Testis (tissue), 3 donors: ENCODE results near the gene LAIR1. TPM values are rescaled to one million over a fixed set of nuclear protein-coding genes. Genes with fewer than 3 reads are reported as not detected.
A peak's percentile ranks its signal among the peaks of the same experiment; 100 is the strongest.
"Not testable (repeated sequence)": the region's sequence is repeated elsewhere in the genome, so short reads cannot be mapped to it uniquely, and the experiment has no call there.

Experiments used
- DNase-seq: peaks from one replicate; pipeline ENCODE4 v3.0.0-alpha.2; 2019
- H3K27ac ChIP-seq, 2 donors: fragments of 200-600 bp; sonication (generic); one replicate each; pipeline ENCODE4 v1.5.1; 2019
- H3K27me3 ChIP-seq: fragments of 200-600 bp; sonication (generic); one replicate; pipeline ENCODE4 v1.5.1; 2019
- H3K36me3 ChIP-seq: fragments of 200-600 bp; sonication (generic); one replicate; pipeline ENCODE4 v1.5.1; 2017; ENCODE audit warnings: low read depth; ENCODE audit errors: missing control alignments
- H3K4me1 ChIP-seq: fragments of 200-600 bp; sonication (generic); one replicate; pipeline ENCODE4 v1.5.1; 2019
- H3K4me3 ChIP-seq, 2 donors: fragments of 200-600 bp; sonication (generic); one replicate each; pipeline ENCODE4 v1.5.1; 2017 to 2019
- H3K9me3 ChIP-seq: fragments of 200-600 bp; sonication (generic); one replicate; pipeline ENCODE4 v1.5.1; 2017
- CTCF ChIP-seq, 3 experiments: fragments of 450-650 bp in 2 of 3; fragments of 200-600 bp in 1 of 3; sonication (generic) in 1 of 3; IDR thresholded peaks; one replicate each; pipeline ENCODE4 v1.5.1; 2016 to 2019; ENCODE audit warnings: antibody characterized with exemption in 3 of 3, mild to moderate bottlenecking in 2 of 3, moderate library complexity in 1 of 3
- POLR2A ChIP-seq: fragments of 450-650 bp; IDR thresholded peaks from one replicate; pipeline ENCODE4 v1.6.1; 2017; ENCODE audit warnings: antibody characterized with exemption, mild to moderate bottlenecking, moderate library complexity
- WGBS, 2 donors: methylation state at CpG; one replicate each; pipeline ENCODE4 v1.1.5; 2018; 5-methylcytosine and 5-hydroxymethylcytosine counted together
- intact Hi-C: fragments of 100-400 bp; cut with DNase I; formaldehyde crosslinking; loops from one replicate; pipeline ENCODE4 v1.15.1; 2023; ENCODE audit warnings: low total_unique reads
- polyA plus RNA-seq: library from polyadenylated mRNA; stranded (reverse); fragments of 350-450 nt; fragmentation: Illumina TruSeq; extraction: RNeasy Lipid Tissue Mini Kit (QIAGEN cat#74804); gene quantifications from one replicate; pipeline ENCODE4 v1.2.3, GENCODE V29; 2014; ENCODE audit warnings: low read depth, low replicate concordance; ENCODE audit not compliant: insufficient read depth
- total RNA-seq, 2 donors: library from RNA; depleted of rRNA; stranded (reverse); fragments of >200 nt; gene quantifications; one replicate each; pipeline ENCODE4 v1.2.3, GENCODE V29; 2016

LAIR1 gene
- total and polyA plus RNA-seq, 3 donors from 2014 or later = 6.4 to 13.4 (median 7.1) TPM

DNA sequence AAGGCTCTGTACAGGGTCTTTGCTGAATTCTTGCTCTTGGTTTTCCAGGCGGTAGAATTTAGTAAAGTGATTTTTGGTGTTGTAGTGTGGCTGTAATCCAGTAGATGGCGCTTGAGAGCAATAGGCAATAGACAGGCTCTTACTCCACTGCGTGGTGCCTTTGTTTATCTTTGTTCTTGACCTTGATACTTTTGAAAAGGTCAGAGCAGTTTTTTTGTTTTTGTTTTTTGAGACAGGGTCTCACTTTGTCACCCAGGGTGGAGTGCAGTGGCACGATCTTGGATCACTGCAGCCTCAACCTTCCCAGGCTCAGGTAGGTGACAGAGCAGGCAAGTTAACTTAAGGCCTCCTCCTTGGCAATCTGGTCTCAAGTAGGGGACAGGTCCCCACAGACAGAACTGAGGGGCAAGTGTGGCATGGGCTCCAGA, 39.5 kb downstream of the LAIR1 start:
- H3K36me3 ChIP-seq = no peaks in the 10 kb centered on the region
- no peak overlapping the region for H3K4me3 ChIP-seq
- DNase-seq = peak; percentile 61
- no peaks in the 10 kb centered on the region for H3K4me1 ChIP-seq
- 6 to 7% methylated on average over 4 of the region's 4 CpGs for WGBS, 2 donors
- H3K27me3 ChIP-seq = no peaks in the 10 kb centered on the region
- intact Hi-C loops = no loop called here
- no peaks in the 10 kb centered on the region for H3K9me3 ChIP-seq
- TF ChIP-seq POLR2A = no peak
- TF ChIP-seq CTCF (IDR thresholded peaks at IDR 0.05) = peak; percentile 68 to 86 (median 68)
- H3K27ac ChIP-seq = no peak overlapping the region

- H3K27me3 ChIP-seq = no peaks in the 10 kb centered on the region
- H3K36me3 ChIP-seq = no peaks in the 10 kb centered on the region
- no peaks in the 10 kb centered on the region for H3K9me3 ChIP-seq
- TF ChIP-seq CTCF (IDR thresholded peaks at IDR 0.05) (no peak), POLR2A (no peak)
- DNase-seq = no peak
- H3K4me3 ChIP-seq = no peak overlapping the region
- 34 to 39% methylated on average over 3 of the region's 3 CpGs for WGBS, 2 donors
- no peak overlapping the region for H3K27ac ChIP-seq
- H3K4me1 ChIP-seq = no peaks in the 10 kb centered on the region
- intact Hi-C loops = no loop called here
Measured at GRCh38 chr19:54324071-54324470, 40.7 kb downstream of the LAIR1 start.

- intact Hi-C loops = not testable (repeated sequence)
- TF ChIP-seq CTCF (IDR thresholded peaks at IDR 0.05) = peak in 1 of 3 experiments; percentile 28
- WGBS, 2 donors = 13% methylated on average over 4 of the region's 13 CpGs; no CpG with 5 or more reads in 1 of the 2 donors
Measured at GRCh38 chr19:54322934-54323333, 41.8 kb downstream of the LAIR1 start.

GRCh38 chr19:54322295-54322694, 42.4 kb downstream of the LAIR1 start:
- H3K36me3 ChIP-seq, DNase-seq, H3K27me3 ChIP-seq, intact Hi-C loops, H3K9me3 ChIP-seq, H3K27ac ChIP-seq, H3K4me3 ChIP-seq, H3K4me1 ChIP-seq: not testable (repeated sequence)
- 91 to 93% methylated on average over 10 to 13 of the region's 13 CpGs for WGBS, 2 donors

More at GRCh38 chr19:54322934-54323333, 41.8 kb downstream of the LAIR1 start:
- DNase-seq, H3K27ac ChIP-seq, H3K36me3 ChIP-seq, H3K27me3 ChIP-seq, H3K4me3 ChIP-seq, H3K9me3 ChIP-seq, H3K4me1 ChIP-seq: not testable (repeated sequence)

DNA sequence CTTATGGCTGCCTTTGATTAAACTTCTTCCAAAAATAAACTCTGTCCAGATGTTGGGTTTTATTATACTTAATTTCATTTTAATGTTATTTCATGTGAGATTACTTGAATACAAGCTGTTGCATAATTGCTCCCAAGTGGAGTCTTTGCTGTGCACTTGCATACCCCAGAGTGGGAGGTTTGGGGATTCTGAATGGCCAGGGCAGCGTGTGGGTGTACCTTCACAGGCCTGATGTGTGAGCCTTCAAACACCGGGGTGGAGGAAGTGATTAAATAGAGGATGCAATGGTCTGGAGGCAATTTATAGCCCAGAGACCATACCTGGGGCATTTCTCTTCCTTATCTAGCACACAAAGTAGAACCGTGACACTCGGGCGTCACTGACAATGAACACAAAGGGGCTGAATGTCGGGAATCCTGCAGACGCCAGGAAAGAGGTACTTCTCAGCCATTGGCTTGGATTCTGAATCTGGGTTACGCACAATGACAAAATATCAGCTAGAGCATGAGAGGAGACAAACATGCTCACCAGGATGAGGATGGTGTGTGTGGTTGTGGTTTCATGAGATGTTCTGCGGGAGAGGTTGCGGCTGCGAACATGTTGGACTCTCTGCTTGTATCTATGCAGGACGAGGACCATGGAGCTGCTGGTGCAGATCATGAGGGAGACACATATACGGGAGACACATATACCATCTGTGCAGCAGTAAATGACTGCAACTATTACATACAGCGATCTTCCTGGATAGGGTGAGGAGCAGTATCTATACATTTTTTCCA, 44.6 kb downstream of the LAIR1 start:
- Histone ChIP-seq H3K4me1 (no peaks in the 10 kb centered on the region), H3K9me3 (no peaks in the 10 kb centered on the region), H3K27me3 (no peaks in the 10 kb centered on the region), H3K36me3 (no peaks in the 10 kb centered on the region), H3K27ac (no peak overlapping the region), H3K4me3 (no peak overlapping the region)
- intact Hi-C loops = no loop called here
- no peak for DNase-seq
- no peak for TF ChIP-seq POLR2A
- TF ChIP-seq CTCF (IDR thresholded peaks at IDR 0.05) = no peak
- 86 to 88% methylated on average over 14 of the region's 14 CpGs for WGBS, 2 donors
